Keratinocyte (primary cell): ENCODE data around the gene RBM22. TPM values are rescaled to one million over a fixed set of nuclear protein-coding genes. Genes with fewer than 3 reads are reported as not detected.

Experiments used
- DNase-seq: peaks from one replicate; pipeline ENCODE4 v3.0.0-alpha.2; 2011; ENCODE audit warnings: low read depth, missing footprints, low spot score
- FAIRE-seq: peaks from 2 replicates; lab custom pipeline; 2011; peaks lifted over from hg19 to GRCh38; lab: Jason Lieb, UNC
- H2AFZ ChIP-seq: 2 replicates; pipeline ENCODE4 v1.6.0; 2012; ENCODE audit warnings: low read length, control low read depth, inconsistent platforms; ENCODE audit not compliant: control insufficient read depth
- H3K27ac ChIP-seq: 2 replicates; pipeline ENCODE4 v1.5.1; 2011; ENCODE audit warnings: low read length; ENCODE audit not compliant: control insufficient read depth, insufficient read depth
- H3K27me3 ChIP-seq: 3 replicates; pipeline ENCODE4 v1.6.0; 2011; ENCODE audit warnings: low read length; ENCODE audit not compliant: control insufficient read depth, insufficient read depth; ENCODE audit errors: extremely low read depth
- H3K36me3 ChIP-seq, 2 experiments: 2 replicates in 1 of 2; 3 replicates in 1 of 2; pipeline ENCODE4 v1.5.1; 2011; ENCODE audit warnings: low read length in 2 of 2, mild to moderate bottlenecking in 1 of 2; ENCODE audit not compliant: control insufficient read depth in 2 of 2, insufficient read depth in 2 of 2; ENCODE audit errors: extremely low read depth in 1 of 2
- H3K4me1 ChIP-seq: 3 replicates; pipeline ENCODE4 v1.5.1; 2011; ENCODE audit warnings: low read length; ENCODE audit not compliant: control insufficient read depth, insufficient read depth; ENCODE audit errors: extremely low read depth
- H3K4me2 ChIP-seq: 3 replicates; pipeline ENCODE4 v1.6.0; 2011; ENCODE audit warnings: low read depth, low read length; ENCODE audit not compliant: control insufficient read depth, insufficient read depth; ENCODE audit errors: extremely low read depth
- H3K4me3 ChIP-seq, 3 experiments: fragments of 200-600 bp in 1 of 3; sonication (generic) in 1 of 3; 2 replicates in 2 of 3; 3 replicates in 1 of 3; pipeline ENCODE4 v1.5.1; 2011 to 2016; ENCODE audit warnings: low read length in 3 of 3, mild to moderate bottlenecking in 3 of 3, control low read depth in 2 of 3, inconsistent platforms in 1 of 3, low read depth in 1 of 3, mixed read lengths in 1 of 3, mixed run types in 1 of 3, moderate library complexity in 1 of 3; ENCODE audit not compliant: control insufficient read depth in 2 of 3, insufficient read depth in 2 of 3; ENCODE audit errors: extremely low read depth in 1 of 3
- H3K79me2 ChIP-seq: 2 replicates; pipeline ENCODE4 v1.6.0; 2012; ENCODE audit warnings: low read length; ENCODE audit not compliant: control insufficient read depth, insufficient read depth
- H3K9ac ChIP-seq: 3 replicates; pipeline ENCODE4 v1.6.0; 2011; ENCODE audit warnings: low read length; ENCODE audit not compliant: control insufficient read depth, insufficient read depth; ENCODE audit errors: extremely low read depth
- H3K9me1 ChIP-seq: 3 replicates; pipeline ENCODE4 v1.6.0; 2011; ENCODE audit warnings: low read length; ENCODE audit not compliant: control insufficient read depth, insufficient read depth; ENCODE audit errors: extremely low read depth
- H3K9me3 ChIP-seq: 2 replicates; pipeline ENCODE4 v1.5.1; 2012; ENCODE audit warnings: low read depth, low read length; ENCODE audit not compliant: control insufficient read depth
- H4K20me1 ChIP-seq: 3 replicates; pipeline ENCODE4 v1.6.0; 2011; ENCODE audit warnings: low read length; ENCODE audit not compliant: control insufficient read depth, insufficient read depth; ENCODE audit errors: extremely low read depth
- EZH2 ChIP-seq: IDR thresholded peaks from one replicate; pipeline ENCODE4 v1.6.1; 2012; ENCODE audit warnings: inconsistent platforms, mild to moderate bottlenecking, low read length, moderate library complexity
- dilution Hi-C: fragments of 300-500 bp; cut with MboI; formaldehyde crosslinking; loops from one replicate; pipeline ENCODE4 v1.7.0; 2020; ENCODE audit warnings: low sequenced_read_pairs; ENCODE audit not compliant: extremely low pct_ligation_motif_present
- polyA plus RNA-seq, 5 experiments: library from polyadenylated mRNA; depleted of rRNA in 3 of 5; stranded (reverse) in 3 of 5; stranded (forward) in 1 of 5; unstranded in 1 of 5; fragments of >200 nt; gene quantifications; 1 replicate in 1 of 5; 2 replicates in 3 of 5; 3 replicates in 1 of 5; pipeline versions ENCODE4 v1.2.1 to v1.2.3, GENCODE V29; 2011 to 2012; ENCODE audit warnings: missing spikeins in 2 of 5, low read depth in 1 of 5, low replicate concordance in 1 of 5
- TF ChIP-seq, protein P1 (sequence below), 3 experiments: IDR thresholded peaks in 1 of 3; conservative IDR thresholded peaks in 1 of 3; optimal IDR thresholded peaks in 1 of 3; 2 replicates in 2 of 3; 3 replicates in 1 of 3; pipeline versions ENCODE3 to v1.5.1; 2011; ENCODE audit warnings: low read length in 3 of 3, mild to moderate bottlenecking in 3 of 3, moderate library complexity in 2 of 3, control low read depth in 1 of 3, inconsistent platforms in 1 of 3; ENCODE audit not compliant: insufficient read depth in 2 of 3; ENCODE audit errors: extremely low read depth in 1 of 3

RBM22 gene
- polyA plus RNA-seq, 1 donor (not counting 4 experiments of a cell fraction or from before 2014, with no cell fraction given), result 34.7 TPM

- dilution Hi-C loops, result no loop called here
- TF ChIP-seq, protein P1, sequence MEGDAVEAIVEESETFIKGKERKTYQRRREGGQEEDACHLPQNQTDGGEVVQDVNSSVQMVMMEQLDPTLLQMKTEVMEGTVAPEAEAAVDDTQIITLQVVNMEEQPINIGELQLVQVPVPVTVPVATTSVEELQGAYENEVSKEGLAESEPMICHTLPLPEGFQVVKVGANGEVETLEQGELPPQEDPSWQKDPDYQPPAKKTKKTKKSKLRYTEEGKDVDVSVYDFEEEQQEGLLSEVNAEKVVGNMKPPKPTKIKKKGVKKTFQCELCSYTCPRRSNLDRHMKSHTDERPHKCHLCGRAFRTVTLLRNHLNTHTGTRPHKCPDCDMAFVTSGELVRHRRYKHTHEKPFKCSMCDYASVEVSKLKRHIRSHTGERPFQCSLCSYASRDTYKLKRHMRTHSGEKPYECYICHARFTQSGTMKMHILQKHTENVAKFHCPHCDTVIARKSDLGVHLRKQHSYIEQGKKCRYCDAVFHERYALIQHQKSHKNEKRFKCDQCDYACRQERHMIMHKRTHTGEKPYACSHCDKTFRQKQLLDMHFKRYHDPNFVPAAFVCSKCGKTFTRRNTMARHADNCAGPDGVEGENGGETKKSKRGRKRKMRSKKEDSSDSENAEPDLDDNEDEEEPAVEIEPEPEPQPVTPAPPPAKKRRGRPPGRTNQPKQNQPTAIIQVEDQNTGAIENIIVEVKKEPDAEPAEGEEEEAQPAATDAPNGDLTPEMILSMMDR (optimal IDR thresholded peaks at IDR 0.05 in 1 of 3, IDR thresholded peaks at IDR 0.05 in 1 of 3, conservative IDR thresholded peaks at IDR 0.05 in 1 of 3; ENCODE audit: extremely low read depth in 1 of 3, insufficient read depth in 2 of 3, low read length in 3 of 3), result no peak
- no peak for TF ChIP-seq EZH2
- no peak for DNase-seq
Observed at GRCh38 chr5:150665044-150665443, 35.8 kb downstream of the RBM22 start.

DNA sequence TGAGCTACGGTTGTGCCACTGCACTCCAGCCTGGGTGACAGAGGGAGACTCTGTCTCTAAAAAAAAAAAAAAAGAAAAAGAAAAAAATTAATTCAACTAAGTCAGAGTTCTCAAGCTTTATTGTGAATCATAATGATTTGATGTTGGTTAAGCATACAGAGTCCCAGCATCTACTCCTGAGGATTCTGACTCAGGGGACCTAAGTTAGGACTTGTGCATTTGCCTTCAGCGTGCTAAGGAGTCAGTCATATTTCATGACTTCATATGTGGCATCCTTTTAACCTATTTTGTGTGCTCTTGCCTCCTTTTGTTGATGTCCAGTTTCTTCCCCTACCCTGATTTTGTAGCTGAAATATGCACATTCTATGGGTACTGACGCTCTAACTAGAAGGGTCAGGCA lies 36.9 kb downstream of the RBM22 start:
- Histone ChIP-seq H3K4me1 (peaks cover 14% of the 10 kb centered on the region), H3K27ac (no peak overlapping the region), H3K9me1 (no peaks in the 10 kb centered on the region), H3K4me3 (no peak overlapping the region), H3K9me3 (no peaks in the 10 kb centered on the region), H4K20me1 (no peaks in the 10 kb centered on the region), H3K79me2 (no peaks in the 10 kb centered on the region), H3K27me3 (no peaks in the 10 kb centered on the region), H2AFZ (no peak overlapping the region), H3K9ac (no peak overlapping the region), H3K36me3 (no peaks in the 10 kb centered on the region), H3K4me2 (no peak overlapping the region)
- dilution Hi-C loops, result no loop called here
- no peak for TF ChIP-seq EZH2
- DNase-seq (no peak), FAIRE-seq (peak; percentile 74)

More at GRCh38 chr5:150665044-150665443, 35.8 kb downstream of the RBM22 start:
- Histone ChIP-seq H3K27ac (no peak overlapping the region), H3K36me3 (no peaks in the 10 kb centered on the region), H3K4me2 (peak overlapping the region; percentile 37), H2AFZ (peak overlapping the region; percentile 49), H3K4me3 (no peak overlapping the region), H3K79me2 (no peaks in the 10 kb centered on the region), H3K9ac (no peak overlapping the region), H3K27me3 (peaks cover under 1% of the 10 kb centered on the region), H3K9me1 (no peaks in the 10 kb centered on the region), H3K9me3 (no peaks in the 10 kb centered on the region), H3K4me1 (peaks cover 14% of the 10 kb centered on the region), H4K20me1 (no peaks in the 10 kb centered on the region)
- FAIRE-seq, result peak; percentile 13
